Neuron (in vitro differentiated cells): ENCODE data around the gene STX4.

ENCODE experiments used
- H2AFZ ChIP-seq: one replicate; pipeline ENCODE4 v1.6.1; 2013; ENCODE audit warnings: low read depth, mild to moderate bottlenecking, inconsistent platforms, low read length, moderate library complexity
- H3K27me3 ChIP-seq: one replicate; pipeline ENCODE4 v1.6.1; 2013; ENCODE audit warnings: low read length; ENCODE audit not compliant: insufficient read depth
- H3K36me3 ChIP-seq: one replicate; pipeline ENCODE4 v1.6.1; 2013; ENCODE audit warnings: low read length; ENCODE audit not compliant: insufficient read depth
- H3K4me1 ChIP-seq: one replicate; pipeline ENCODE4 v1.6.1; 2013; ENCODE audit warnings: low read length; ENCODE audit not compliant: insufficient read depth
- H3K4me3 ChIP-seq: 2 replicates; pipeline ENCODE4 v1.5.1; 2013; ENCODE audit warnings: mild to moderate bottlenecking, low read length, moderate library complexity
- H3K9me3 ChIP-seq: one replicate; pipeline ENCODE4 v1.6.1; 2013; ENCODE audit warnings: low read length

The STX4 gene, protein sequence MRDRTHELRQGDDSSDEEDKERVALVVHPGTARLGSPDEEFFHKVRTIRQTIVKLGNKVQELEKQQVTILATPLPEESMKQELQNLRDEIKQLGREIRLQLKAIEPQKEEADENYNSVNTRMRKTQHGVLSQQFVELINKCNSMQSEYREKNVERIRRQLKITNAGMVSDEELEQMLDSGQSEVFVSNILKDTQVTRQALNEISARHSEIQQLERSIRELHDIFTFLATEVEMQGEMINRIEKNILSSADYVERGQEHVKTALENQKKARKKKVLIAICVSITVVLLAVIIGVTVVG

DNA sequence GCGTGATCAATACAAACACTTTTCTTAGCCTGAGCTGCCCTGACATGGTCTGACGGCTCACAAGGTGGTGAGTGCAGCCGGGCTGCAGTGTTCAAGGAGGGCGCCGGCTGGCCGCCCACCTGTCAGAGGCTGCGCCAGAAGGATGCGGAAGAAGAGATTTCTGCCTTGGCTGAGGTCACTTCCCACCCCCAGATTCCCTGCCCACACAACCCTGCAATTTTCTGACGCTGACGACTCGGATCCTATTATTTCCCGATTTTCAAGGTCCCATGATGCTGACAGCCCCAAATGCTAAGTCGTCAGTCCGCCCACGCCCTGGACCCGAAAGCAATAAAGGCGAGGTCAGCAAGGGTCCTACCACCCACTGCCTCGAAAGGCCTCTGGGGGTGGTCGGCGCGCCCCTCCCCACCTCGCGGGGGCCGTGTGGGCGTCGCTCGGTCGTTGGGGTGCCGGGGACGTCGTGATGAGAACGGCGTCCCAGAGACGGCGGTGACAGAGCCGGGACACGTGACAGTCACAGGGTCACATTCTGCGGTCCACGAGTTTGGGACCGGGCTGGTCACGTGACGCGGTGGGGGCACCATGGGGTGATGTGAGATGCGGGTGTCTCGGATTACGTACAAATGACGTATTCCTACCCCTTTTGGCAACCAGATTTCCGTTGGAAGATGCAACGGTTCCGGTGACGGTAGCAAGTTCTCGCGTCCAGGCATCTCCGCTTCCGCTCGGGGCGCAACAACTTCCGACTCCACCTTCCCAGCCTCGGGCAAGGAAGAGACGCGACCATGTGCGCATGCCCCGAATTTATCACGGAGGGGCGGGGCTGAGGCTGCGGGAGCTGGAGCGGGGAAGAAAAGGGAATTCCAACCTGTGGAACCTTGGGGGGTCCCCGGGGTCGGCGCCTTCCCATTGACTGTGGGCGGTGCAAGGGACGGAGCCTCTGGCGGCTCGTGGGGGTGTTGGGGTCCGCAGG lies at the start of gene STX4:
Gene STX4, plus strand, starts transcription at position 823 of the 973 bp plus-strand sequence. CDS start 248 bp downstream, outside the sequence.
- peaks cover 6% of the 10 kb centered on the region for H3K4me1 ChIP-seq
- no peaks in the 10 kb centered on the region for H3K9me3 ChIP-seq
- H2AFZ ChIP-seq: peak within 1 kb of the TSS; percentile 82
- peak within 1 kb of the TSS; percentile 79 for H3K4me3 ChIP-seq
- H3K36me3 ChIP-seq: no peaks in the 10 kb centered on the region
- H3K27me3 ChIP-seq: no peaks in the 10 kb centered on the region

DNA sequence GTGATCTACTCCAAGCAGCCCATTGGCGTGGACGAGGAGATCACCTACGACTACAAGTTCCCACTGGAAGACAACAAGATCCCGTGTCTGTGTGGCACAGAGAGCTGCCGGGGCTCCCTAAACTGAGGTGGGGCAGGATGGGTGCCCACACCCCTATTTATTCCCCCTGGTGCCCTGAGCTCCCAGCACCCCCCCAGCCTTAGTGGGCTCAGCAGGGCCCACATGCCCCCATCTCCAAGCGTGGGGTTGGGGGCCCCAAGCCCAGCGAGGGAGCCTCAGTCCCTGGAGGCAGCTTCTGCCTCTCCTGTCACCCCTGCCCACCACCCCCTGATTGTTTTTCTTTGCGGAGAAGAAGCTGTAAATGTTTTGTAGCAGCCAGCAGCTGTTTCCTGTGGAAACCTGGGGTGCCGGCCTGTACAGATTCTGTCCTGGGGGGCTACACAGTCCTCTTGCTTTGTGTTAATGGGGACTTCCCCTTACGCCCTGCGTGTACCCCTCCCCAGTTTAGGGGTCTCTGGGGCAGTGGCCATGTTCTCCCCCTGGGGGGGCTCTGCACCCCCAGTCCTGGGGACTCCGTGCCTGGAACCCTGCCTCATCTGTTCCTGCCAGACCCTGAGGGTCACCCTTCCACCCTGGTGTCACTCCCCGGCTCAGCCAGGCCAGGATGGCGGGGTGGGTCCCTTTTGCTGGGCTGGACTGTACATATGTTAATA lies 49.3 kb upstream of the STX4 start:
- Histone ChIP-seq H3K27me3 (no peaks in the 10 kb centered on the region), H3K9me3 (no peaks in the 10 kb centered on the region), H3K36me3 (peaks cover 42% of the 10 kb centered on the region)

DNA sequence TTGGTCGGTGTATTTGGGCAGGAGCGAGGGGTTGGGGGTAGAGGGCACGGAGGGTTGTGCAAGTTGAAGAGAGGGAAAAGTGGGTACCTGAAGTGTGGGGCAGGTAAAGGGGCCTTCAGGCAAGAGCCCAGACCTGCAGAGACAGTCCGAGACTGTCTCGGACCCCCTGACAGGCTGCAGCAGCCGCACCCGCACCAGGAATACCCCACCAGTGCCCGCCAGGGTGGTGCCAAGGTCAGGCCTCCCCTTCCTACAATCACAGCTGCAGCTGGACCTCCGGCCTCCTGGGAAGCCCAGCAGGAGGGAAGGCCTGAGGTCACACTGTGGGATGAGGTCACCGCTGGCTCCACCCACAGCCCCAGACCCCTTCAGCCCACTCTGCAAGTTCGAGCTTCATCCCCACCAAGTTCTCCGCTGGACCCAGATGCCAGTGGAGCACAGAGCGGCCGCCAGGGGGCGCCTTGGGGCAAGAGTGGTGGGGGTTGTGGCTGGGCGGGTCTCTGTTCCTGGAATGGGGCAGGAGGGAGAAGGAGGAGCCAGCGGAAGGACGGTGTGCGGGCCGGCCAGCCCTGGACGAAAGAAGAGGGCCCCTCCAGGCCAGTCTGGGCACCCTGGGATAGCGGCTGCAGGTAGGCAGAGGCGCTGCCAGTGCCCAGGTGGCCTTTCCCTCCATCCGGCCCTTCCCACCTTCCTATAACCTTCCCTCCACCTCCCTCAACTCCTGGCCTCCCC lies 48.5 kb upstream of the STX4 start, which contains the start of gene HSD3B7:
Gene HSD3B7, plus strand, starts transcription at position 539 of the 732 bp plus-strand sequence. CDS start 452 bp downstream, outside the sequence.
- H3K4me3 ChIP-seq: no peak within 1 kb of the TSS
- H3K36me3 ChIP-seq: peaks cover 36% of the 10 kb centered on the region
- H3K4me1 ChIP-seq: peaks cover 8% of the 10 kb centered on the region
- H2AFZ ChIP-seq: no peak within 1 kb of the TSS
- no peaks in the 10 kb centered on the region for H3K27me3 ChIP-seq
- no peaks in the 10 kb centered on the region for H3K9me3 ChIP-seq

More for the DNA sequence above, 49.3 kb upstream of the STX4 start:
- Histone ChIP-seq H3K4me3 (no peak overlapping the region), H2AFZ (no peak overlapping the region), H3K4me1 (peaks cover 8% of the 10 kb centered on the region)

DNA sequence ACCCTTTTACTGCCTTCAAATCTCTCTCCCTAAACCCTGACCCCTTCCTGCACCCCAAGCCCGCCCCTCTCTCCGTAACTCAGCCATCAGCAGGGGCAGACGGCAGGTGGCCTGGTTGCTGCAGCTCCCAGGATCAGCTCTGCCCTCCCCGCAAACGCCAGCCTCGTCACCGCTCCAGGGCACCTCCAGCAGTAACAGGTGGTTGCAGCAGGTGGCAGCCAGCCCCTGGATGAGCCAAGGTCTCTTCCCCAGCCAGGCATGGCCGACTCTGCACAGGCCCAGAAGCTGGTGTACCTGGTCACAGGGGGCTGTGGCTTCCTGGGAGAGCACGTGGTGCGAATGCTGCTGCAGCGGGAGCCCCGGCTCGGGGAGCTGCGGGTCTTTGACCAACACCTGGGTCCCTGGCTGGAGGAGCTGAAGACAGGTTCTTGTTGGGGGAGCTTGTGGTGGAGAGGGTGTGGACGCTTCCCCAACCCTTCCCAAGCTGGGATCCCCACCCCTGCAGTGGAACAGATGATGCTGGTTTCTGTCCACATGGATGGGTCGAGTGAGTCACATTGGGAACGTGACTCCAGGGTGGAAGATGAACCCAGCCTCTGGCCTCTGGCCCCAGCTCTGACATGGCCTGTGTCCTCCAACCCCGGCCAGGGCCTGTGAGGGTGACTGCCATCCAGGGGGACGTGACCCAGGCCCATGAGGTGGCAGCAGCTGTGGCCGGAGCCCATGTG lies 47.8 kb upstream of the STX4 start:
- peaks cover 8% of the 10 kb centered on the region for H3K4me1 ChIP-seq
- H3K4me3 ChIP-seq: no peak overlapping the region

DNA sequence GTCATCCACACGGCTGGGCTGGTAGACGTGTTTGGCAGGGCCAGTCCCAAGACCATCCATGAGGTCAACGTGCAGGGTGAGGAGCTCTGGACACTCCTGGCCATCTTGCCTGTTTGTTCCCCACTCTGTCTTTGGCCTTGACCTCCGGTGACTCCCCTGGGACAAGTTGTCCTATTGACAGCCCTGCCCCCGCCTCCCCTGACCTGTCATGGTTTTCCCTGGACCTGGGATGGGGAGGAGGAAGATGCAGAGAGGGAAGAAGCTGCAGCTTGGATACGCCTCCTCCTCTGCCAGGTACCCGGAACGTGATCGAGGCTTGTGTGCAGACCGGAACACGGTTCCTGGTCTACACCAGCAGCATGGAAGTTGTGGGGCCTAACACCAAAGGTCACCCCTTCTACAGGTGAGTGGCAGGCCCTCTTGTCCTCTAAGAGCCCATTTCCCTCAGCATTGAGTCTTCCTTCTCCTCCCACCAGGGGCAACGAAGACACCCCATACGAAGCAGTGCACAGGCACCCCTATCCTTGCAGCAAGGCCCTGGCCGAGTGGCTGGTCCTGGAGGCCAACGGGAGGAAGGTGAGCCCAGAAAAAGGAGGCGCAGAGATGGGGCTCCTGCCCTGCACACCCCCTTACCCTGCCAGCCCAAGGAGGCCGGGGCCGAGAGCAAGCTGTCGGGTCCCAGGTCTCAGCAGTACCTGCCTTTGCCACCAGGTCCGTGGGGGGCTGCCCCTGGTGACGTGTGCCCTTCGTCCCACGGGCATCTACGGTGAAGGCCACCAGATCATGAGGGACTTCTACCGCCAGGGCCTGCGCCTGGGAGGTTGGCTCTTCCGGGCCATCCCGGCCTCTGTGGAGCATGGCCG lies 47.0 kb upstream of the STX4 start:
- Histone ChIP-seq H3K9me3 (no peaks in the 10 kb centered on the region), H3K4me3 (no peak overlapping the region), H3K4me1 (peaks cover 8% of the 10 kb centered on the region), H2AFZ (no peak overlapping the region), H3K36me3 (peaks cover 23% of the 10 kb centered on the region), H3K27me3 (no peaks in the 10 kb centered on the region)

More for the DNA sequence above, 47.8 kb upstream of the STX4 start:
- peaks cover 29% of the 10 kb centered on the region for H3K36me3 ChIP-seq
- no peaks in the 10 kb centered on the region for H3K9me3 ChIP-seq
- H3K27me3 ChIP-seq: no peaks in the 10 kb centered on the region
- no peak overlapping the region for H2AFZ ChIP-seq

DNA sequence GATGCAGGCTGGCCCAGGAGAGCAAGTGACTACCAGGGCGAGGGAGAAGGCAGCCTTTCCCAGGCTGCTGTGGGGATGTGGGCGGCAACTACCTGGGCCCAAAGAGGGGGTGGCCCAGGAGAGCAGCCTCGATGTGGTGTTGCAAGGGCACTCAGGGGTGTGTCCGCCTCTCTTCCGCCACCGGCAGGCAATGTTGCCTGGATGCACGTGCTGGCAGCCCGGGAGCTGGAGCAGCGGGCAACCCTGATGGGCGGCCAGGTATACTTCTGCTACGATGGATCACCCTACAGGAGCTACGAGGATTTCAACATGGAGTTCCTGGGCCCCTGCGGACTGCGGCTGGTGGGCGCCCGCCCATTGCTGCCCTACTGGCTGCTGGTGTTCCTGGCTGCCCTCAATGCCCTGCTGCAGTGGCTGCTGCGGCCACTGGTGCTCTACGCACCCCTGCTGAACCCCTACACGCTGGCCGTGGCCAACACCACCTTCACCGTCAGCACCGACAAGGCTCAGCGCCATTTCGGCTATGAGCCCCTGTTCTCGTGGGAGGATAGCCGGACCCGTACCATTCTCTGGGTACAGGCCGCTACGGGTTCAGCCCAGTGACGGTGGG lies 45.7 kb upstream of the STX4 start:
- peaks cover 8% of the 10 kb centered on the region for H3K4me1 ChIP-seq
- H3K27me3 ChIP-seq: no peaks in the 10 kb centered on the region
- H3K9me3 ChIP-seq: no peaks in the 10 kb centered on the region
- no peak overlapping the region for H3K4me3 ChIP-seq
- H3K36me3 ChIP-seq: peaks cover 20% of the 10 kb centered on the region
- H2AFZ ChIP-seq: no peak overlapping the region

DNA sequence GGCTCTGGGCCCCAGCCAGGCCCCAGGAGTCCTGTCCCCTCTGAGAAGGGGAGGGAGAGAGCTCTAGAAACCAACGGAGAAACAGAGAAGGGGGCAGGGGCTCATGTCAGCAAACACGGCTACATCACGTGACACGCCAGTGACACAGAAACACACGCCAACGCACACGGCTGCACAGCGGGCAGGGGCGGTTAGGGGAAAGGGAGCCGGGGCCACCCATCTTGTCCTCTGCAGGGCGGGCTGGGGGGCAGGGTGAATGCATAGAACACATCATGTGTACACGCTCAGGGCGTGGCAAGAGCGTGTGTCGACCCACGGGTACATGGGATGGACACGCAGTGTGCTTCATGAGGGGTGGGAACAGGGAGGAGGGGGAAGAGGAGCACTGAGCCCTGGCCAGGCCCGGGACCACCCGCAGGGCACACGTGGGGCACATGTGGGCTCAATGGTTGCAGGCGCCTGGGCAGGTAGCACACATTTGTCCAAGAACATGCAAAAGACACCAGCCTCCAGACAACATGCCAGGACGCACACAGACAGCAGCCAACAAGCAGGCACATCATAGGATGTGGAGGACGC lies 43.8 kb upstream of the STX4 start:
- H3K4me3 ChIP-seq: no peak overlapping the region
- peaks cover 5% of the 10 kb centered on the region for H3K36me3 ChIP-seq
- no peak overlapping the region for H2AFZ ChIP-seq
- no peaks in the 10 kb centered on the region for H3K9me3 ChIP-seq
- peaks cover 8% of the 10 kb centered on the region for H3K4me1 ChIP-seq
- H3K27me3 ChIP-seq: no peaks in the 10 kb centered on the region

DNA sequence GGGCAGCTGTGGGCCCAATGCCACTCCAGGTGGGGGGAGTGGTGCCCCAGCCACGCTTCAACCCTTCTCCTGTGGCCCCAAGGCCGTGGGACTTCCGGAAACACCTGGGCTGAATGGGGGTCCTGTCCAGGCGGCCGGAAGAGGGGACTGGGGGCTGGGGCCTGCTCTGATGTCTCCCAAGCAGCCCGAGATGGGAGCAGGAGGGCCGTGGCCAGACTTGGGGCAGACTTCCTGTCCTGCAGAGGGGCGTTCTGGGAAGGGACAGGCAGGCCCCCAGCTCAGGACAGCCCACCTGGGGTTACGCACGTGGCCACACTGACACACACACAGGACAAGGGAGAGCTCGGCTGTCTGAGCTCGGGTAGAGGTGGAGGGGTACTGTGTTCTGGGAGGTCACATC lies 43.3 kb upstream of the STX4 start:
- Histone ChIP-seq H3K27me3 (no peaks in the 10 kb centered on the region), H3K4me3 (no peak overlapping the region), H3K4me1 (peaks cover 4% of the 10 kb centered on the region), H3K36me3 (peaks cover 2% of the 10 kb centered on the region), H3K9me3 (no peaks in the 10 kb centered on the region), H2AFZ (no peak overlapping the region)

DNA sequence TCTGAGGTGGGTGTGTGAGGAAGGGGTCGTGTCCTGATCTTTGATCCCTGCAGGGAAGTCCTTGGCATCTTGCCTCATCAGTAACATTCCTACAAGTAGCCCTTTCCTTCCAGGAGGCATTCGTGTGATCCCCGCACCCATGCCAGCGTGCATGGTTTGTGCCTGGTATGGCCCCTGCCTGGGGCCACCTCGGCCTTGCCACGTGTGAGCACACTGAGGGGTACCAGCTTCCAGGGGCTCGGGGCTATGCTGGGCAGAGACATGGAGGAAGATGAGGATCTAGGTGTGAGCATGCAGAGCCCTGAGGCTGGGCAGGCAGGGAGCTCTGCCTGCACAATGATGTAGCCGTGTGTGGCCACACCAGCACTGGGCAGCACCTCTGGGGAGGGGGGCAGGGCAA lies 42.3 kb upstream of the STX4 start:
- H3K36me3 ChIP-seq: peaks cover 2% of the 10 kb centered on the region
- no peaks in the 10 kb centered on the region for H3K27me3 ChIP-seq
- no peaks in the 10 kb centered on the region for H3K4me1 ChIP-seq
- H3K9me3 ChIP-seq: no peaks in the 10 kb centered on the region
- no peak overlapping the region for H2AFZ ChIP-seq
- H3K4me3 ChIP-seq: no peak overlapping the region

DNA sequence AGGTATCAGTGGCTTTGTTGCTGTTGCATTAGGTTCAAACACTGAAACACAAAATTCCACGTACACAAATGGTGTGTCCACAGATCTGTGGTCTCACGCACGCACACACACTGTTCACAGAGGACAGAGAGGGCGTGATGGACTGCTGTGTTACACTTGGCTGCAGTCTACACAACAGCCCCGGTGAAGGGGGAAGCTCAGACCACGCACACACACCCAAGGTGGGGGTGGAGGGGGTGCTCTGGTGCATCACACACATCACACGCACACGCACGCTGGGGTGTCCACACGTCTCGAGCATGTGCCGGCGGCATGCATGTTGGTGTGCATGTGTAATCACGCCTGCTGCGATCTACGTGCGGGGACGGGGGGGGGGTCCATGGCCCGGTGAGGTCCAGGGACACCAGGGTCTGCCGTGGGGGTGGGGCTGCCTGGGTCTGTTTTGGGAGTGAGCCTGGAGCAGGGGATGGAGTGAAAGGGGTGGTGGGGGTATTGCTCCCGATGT lies 41.0 kb upstream of the STX4 start:
- H2AFZ ChIP-seq: no peak overlapping the region
- no peaks in the 10 kb centered on the region for H3K4me1 ChIP-seq
- H3K27me3 ChIP-seq: no peaks in the 10 kb centered on the region
- no peak overlapping the region for H3K4me3 ChIP-seq
- H3K36me3 ChIP-seq: peaks cover 2% of the 10 kb centered on the region
- H3K9me3 ChIP-seq: peaks cover under 1% of the 10 kb centered on the region
